ENCODE measurements around the gene IFIT3.

DNA sequence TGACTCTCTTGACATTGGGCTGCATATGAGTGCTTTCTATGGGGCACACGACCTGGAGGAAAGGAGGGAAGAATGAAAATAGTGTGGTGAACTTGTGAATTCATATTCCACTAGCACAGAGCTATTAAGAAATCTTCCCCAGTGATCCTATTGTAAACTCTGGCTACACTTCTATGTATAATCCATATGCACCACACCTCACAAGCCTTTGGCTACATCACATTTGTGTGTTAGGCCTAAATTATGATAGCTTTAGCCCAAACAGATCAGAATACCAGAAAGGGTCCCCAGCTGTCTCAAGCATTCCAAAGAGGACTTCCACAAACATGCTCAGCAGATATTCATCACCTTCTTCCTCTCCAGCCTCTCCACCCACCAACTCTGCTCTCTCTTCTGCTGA lies 40.3 kb downstream of the IFIT3 start:
- TF ChIP-seq, protein P1, sequence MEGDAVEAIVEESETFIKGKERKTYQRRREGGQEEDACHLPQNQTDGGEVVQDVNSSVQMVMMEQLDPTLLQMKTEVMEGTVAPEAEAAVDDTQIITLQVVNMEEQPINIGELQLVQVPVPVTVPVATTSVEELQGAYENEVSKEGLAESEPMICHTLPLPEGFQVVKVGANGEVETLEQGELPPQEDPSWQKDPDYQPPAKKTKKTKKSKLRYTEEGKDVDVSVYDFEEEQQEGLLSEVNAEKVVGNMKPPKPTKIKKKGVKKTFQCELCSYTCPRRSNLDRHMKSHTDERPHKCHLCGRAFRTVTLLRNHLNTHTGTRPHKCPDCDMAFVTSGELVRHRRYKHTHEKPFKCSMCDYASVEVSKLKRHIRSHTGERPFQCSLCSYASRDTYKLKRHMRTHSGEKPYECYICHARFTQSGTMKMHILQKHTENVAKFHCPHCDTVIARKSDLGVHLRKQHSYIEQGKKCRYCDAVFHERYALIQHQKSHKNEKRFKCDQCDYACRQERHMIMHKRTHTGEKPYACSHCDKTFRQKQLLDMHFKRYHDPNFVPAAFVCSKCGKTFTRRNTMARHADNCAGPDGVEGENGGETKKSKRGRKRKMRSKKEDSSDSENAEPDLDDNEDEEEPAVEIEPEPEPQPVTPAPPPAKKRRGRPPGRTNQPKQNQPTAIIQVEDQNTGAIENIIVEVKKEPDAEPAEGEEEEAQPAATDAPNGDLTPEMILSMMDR (conservative IDR thresholded peaks at IDR 0.05 in 1 of 2, IDR thresholded peaks at IDR 0.05 in 1 of 2; ENCODE audit: extremely low read depth in 1 of 2, insufficient read depth in 1 of 2, low read depth in 1 of 2, low read length in 2 of 2), result no peak
- no peak for TF ChIP-seq EZH2 (IDR thresholded peaks at IDR 0.05; ENCODE audit: borderline replicate concordance, low read length)

Data from mammary epithelial cell (primary cell).